ENCODE results near the gene COL5A1. TPM values are rescaled to one million over a fixed set of nuclear protein-coding genes. Genes with fewer than 3 reads are reported as not detected.
"Not testable (repeated sequence)": the region's sequence is repeated elsewhere in the genome, so short reads cannot be mapped to it uniquely, and the experiment has no call there.

The COL5A1 gene
- total RNA-seq, 1 donor from 2014 or later: 0.14 TPM

DNA sequence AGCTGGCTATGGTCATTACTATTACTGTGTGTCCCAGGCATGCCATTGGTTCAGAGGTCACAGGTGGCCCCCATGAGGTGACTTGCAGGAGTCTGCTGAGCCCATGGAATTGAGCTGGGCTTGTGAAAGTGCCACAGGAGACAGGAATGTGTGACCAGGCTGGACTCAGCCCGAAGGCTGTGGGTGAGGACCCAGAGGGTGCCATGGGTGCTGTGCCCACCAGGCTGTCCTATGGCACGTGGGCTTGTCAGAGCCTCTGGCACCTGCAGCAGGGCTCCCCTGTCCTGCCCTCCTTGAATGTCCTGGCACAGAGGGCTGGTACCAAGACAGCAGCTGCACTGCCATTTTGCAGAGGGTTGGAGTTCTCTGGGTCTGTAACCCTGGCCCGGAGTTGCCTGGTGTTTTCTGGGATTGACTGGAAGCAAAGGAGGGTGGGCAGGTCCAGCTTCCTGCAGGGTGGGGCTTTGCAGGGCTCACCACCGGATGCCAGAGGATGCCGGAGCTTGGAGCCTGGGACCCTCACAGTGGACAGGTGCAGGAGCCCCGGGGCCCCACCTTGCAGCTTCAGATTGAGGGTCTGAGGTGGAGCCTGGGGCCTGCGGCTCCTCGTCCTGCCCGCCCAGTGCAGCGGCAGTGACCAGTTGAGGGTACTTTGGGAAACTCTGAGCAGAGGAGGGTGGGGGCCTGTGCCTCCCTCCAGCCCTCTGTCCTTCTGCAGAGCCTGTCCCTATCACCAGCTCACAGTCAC is 14.2 kb downstream of the COL5A1 start:
- intact Hi-C loops (cut with micrococcal nuclease): no loop called here

DNA sequence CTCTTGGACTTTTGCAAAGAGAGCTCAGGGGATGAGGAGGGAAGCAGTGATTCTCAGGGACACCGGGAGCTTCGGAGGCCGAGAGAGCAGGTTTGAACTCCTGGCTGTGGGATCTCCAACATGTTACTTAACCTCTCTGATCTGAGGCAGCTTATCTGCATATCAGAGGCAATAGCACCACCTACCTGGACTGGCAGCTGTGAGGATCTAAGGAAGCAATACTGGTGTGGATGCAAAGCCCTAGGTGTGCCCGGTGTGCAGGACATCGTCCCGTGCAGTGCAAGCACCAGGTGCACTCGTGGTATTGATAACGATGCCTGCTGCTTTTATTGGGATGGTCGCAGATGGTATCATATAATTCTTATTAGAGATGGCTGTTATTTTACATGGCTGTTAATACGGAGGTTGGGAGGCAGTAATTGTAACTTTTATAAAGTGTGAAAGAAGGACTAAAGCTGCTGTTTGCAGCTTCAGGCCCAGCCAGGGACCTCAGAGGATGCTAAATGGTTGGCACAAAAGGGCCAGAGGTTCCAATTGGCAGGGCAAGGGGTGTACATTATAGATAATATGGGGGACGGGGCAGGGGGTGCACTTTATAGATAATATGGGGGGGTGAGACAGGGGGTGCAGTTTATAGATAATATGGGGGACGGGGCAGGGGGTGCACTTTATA is 14.9 kb downstream of the COL5A1 start:
- intact Hi-C loops (cut with micrococcal nuclease): no loop called here

DNA sequence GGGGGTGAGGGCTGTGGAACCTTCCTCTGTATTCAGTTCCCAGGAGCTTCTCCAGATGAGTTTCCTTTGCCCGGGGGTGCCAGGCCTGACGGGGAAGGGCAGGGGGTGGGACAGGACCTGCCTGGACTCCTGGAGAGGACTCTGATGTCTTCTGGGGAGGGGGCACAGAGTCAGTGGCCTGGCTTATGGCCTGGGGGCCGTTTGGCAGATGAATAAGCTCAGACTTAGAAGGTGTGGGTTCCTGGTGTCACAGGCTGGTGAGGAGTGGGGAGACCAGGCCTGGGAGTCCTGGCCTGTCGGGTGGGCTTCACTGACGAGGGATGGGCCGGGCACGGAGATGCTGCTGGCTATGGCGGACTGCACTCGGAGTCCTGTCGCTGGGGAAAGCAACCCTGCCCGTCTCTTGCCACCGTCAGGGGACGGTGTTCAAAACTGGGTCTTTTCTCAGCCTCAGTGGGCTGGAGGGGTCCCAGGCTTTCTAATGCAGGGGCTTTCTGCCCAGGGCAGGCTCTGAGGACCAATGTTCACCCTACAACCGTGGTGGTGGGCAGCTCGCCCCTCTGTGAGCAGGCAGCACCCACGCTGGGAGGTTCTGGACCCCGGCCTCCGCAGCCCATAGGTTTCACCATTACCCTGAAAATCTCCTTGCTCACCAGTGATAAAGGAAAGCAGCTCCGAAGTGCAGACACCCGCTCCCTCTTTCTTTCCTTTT is 16.2 kb downstream of the COL5A1 start:
- intact Hi-C loops (cut with micrococcal nuclease): no loop called here

DNA sequence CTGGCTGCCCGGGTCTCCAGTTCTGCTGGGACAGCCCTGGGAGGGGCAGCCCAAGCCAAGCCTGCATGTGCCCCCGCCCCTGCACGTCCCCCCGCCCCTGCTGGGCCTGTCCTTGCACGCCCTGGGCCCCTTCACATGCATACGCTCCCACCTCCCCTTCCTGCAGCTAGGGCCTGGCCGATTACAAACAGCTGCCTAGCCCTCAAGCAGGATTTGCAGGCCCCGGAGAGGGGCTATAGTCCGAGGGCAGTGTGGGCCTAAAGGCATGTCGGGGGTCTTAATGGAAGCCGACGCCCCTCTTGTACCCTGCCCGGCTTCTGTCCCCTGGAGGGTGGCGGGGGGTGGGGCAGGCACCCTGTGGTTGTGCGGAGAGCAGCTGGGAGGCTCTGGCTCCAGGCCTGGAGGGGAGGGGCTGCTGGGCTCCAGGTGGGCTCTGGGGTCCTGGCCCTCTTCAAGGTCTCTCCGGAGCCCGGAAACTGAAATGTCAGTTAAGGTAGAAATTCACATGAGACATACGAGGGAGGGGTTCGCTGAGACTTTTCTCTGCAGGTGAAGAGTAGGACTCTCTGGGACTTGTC is 16.9 kb downstream of the COL5A1 start:
- intact Hi-C loops (cut with micrococcal nuclease): no loop called here

DNA sequence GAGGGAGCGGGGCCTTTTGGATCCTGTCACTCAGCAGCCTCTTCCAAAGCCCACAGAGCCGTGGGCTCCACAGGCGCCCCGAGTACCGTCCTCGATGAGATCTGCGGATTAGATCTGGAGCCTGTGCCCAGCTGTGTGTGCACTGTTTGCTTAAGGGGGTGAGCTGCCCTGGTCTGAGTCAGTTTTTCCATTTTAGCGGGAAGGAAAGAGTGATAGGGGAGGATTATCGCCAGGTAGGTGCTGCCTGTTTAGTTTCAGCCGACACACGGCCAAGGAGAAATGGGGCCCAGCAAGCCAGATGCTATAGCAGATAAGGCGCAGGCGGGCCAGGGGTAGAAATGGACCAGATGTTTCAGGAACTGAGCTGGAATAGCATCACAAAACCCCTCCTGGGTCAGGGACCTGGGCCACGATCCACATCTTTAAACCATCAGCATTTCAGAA is 18.1 kb downstream of the COL5A1 start:
- intact Hi-C loops (cut with micrococcal nuclease): no loop called here

DNA sequence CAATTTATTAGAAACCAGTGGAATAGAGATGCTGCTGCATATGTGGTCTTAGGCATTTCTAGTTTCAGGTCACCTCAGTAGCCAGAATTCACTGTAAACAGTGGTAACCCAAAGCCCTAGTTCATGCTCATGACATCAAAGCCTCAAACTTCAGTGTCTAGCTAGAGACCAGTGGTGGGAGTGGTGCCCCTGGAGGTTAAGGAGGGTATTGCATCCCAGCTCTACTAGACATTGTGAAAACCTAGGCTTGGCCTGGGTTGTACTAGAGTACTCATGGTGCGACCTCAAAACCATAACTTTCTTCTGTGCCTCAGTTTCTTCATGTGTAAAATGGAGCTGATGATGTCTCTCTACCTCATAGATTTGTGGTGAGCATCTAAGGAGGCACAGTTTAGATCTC is 18.8 kb downstream of the COL5A1 start:
- intact Hi-C loops (cut with micrococcal nuclease): no loop called here

DNA sequence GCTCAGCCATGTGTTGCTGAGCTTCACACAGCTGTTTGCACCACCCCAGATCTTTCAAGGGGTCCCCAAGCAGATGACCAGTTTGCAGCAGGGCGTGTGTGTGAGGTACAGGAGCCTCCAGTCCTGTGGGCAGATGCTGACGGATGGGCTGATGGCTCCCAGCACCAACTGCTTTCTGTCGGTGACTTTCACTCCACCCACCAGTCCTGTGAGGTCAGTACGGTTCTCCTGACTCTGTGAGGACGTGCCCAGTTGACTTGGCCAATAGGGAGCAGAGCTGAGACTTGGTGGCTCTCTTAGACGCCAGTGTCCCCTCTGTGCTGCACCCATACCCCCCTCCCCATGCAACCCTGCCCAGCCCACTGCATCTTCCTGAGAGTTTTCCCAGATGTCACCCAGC is 19.7 kb downstream of the COL5A1 start:
- intact Hi-C loops (cut with micrococcal nuclease): no loop called here

DNA sequence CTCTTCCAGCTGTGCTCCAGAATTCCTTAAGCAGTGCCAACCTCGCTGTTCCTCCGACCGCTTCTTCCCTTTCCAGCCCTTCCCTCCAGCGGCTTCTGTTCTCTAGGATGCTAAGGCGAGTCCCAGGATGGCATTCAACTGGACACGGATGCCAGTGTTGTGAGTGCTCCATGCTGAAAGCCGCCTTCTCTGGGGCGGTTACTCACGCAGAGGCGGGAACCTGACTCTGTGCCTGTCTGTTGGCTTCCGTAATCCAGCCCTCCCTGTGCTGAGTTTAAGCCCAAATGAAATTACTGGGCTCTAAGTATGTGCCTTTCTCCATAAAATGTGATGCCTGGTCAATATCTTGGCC is 20.2 kb downstream of the COL5A1 start:
- intact Hi-C loops (cut with micrococcal nuclease): no loop called here

DNA sequence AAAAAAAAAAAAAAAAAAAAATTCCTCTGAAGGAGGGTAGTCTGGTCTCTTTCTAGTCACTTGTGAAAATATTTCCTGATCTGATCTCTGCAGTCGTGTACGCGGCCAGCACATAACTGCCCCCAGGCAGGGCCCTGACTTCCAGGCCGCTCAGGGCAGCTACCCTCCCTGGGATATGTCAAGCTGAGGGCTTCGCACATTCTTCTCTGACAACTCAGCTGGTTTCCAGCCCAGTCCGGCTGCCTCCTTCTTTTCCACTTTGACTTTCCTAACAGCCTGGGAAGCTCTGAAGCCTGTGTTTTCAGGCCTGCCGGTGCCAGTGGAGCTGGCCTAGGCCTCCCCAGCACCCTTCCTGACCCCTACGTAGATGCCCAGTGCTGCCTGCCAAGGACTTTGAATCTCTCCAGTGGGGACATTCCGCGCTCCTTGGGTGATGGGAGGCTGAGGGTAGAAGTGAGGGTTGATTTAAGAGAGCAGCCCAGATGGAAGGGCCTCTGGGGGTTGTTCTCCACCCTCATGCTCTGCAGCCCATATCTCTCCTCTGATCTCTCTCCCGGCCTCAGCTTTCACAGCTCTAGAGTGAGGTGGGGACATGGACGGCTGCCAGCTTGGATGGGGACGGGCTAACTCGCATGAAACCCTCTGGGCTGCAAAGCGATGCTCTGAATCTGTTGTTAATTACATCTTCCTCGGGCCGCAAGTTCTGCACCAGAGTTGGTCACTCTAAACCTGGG is 20.7 kb downstream of the COL5A1 start:
- intact Hi-C loops (cut with micrococcal nuclease): no loop called here

DNA sequence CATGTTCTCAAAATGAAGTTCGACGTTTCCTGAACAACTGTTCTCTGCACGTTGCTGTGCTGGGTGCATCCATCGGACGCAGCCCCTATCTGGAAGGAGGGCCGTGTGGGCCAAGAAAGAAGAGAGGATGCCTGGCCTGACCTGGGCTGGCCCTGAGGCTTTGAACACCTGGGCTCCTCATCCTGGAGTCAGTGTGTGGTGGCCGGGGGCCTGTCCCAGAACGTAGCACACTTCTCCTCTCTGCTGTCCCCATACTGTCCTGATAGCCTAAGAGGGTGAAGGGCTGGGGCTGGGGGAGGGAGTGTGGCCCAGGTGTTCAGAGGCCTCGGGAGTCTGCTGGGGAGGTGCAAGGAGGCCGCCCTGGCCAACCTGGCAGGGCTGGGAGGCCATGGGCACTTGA is 21.5 kb downstream of the COL5A1 start:
- intact Hi-C loops (cut with micrococcal nuclease): no loop called here

DNA sequence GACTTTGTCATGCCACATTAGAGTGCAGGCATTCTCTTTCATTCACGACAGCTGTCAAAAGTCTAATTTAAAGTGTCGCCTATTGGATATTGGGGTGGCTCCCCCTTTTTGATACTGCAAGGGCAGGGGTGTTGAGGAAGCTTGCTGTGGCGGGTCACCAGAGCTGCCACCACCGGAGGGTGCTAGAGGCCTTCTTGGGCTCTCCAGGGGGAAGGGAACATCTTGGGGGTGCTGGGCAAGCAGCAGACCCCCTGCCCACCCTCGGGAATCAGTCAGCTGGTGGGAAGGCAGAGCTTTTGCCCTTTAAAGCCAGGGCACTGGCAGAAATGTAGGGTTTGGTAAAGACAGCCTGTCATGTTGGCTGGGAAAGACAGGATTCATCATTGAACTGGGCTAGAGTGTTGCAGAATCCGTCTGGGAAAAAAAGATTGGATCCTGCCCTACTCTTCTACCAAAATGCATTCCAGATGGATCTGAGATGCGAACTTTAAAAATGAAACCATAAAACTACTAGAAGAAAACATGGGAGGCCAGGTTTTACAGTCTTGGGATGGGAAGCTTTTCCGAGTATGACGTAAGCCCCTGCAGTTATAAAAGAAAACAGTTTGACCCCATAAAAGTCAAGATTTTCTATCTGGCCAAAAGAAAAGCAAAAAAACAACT is 22.3 kb downstream of the COL5A1 start:
- intact Hi-C loops (cut with micrococcal nuclease): no loop called here

DNA sequence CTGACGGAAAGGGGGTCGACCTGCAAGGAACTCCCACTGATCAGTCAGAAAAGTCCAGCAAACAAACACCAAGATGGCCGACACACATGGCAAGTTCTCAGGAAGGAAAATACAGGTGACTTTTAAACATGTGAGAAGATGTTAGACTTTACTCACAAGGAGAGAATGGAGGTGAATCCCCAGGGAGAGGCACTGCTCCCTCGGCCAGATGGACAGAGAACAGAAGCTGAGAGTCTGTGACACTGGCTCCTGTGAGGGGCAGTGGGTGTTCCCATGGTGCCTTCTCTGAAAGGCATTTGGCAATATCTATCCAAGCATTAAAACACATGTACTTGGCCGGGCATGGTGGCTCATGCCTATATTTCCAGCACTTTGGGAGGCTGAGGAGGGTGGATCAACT is 22.8 kb downstream of the COL5A1 start:
- intact Hi-C loops (cut with micrococcal nuclease): no loop called here

DNA sequence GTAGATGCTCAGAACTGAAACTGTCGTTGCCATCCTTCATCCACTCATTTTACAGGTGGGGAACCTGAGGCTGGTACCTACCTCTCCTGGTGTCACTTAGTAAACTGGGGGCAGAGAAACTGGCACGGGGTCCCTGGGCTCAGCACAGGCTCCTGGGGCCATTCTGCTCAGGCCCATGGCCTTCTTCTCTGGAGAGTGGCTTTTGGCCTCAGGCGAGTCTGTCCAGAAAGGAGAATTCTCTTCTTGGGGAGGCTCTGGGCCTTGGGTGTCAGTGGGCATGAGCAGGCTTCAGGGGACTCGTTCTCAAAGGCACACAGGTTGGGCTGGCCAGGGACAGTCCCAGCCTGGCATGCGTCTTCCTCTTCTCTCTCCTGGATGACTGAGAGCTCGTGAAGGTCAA is 24.6 kb downstream of the COL5A1 start:
- intact Hi-C loops (cut with micrococcal nuclease): no loop called here

DNA sequence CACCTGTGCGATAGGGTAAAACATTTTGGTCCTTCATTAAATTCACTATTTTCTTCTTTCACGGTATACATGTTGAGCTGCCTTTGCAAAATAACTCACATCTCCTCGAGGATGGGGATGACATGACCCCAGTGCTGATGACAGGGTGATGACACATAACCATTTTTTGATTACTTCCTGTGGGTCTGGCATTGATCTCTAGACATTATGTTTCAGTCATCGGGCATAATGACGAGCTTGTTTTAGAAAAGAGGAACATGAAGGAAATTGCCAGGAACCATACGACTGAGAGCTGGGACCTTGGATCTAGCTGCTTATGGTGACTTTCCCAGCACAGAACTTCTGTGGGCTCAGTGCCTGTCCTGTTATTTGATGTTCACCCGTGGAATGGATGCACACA is 25.2 kb downstream of the COL5A1 start:
- intact Hi-C loops (cut with micrococcal nuclease): no loop called here

DNA sequence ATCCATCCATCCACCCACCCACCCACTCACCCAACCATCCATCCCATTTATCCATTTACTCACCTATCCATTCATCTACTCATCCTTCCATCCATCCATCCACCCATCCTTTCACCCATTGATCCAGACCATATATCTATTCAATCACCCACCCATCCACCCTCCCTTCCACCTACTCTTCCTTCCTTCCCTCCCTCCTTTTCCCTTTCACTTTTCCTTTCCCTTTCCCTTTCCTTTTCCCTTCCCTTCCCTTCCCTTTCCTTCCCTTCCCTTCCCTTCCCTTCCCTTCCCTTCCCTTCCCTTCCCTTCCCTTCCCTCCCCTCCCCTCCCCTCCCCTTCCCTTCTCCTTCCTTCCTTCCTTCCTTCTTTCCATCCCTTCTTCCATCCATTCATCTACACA is 27.4 kb downstream of the COL5A1 start:
- intact Hi-C loops (cut with micrococcal nuclease): not testable (repeated sequence)

DNA sequence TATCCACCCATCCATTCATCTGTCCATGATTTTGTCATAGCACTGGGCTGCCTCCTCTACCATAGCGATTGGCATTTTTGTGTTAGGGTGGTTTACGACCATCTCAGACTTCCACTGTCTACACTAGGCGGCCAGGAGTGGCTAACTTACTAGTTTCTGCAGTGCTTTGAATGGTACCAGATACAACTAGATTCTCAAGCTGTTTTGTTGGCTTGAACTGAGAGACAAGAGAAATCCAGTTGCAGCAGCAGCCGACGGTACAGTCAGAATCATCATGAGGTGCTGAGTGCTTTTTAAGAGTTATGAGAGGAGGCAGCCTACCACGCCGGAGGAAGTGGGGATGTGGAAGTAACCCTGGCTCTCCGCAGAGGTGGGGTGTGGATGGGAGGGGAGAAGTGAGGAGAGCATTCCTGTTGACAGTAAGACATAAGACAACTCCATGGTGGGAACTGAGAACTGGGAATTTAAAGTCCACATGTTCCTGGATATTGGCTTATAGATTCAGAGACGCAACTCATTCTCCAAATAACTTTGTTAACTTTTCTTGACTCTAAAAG is 27.9 kb downstream of the COL5A1 start:
- intact Hi-C loops (cut with micrococcal nuclease): no loop called here

DNA sequence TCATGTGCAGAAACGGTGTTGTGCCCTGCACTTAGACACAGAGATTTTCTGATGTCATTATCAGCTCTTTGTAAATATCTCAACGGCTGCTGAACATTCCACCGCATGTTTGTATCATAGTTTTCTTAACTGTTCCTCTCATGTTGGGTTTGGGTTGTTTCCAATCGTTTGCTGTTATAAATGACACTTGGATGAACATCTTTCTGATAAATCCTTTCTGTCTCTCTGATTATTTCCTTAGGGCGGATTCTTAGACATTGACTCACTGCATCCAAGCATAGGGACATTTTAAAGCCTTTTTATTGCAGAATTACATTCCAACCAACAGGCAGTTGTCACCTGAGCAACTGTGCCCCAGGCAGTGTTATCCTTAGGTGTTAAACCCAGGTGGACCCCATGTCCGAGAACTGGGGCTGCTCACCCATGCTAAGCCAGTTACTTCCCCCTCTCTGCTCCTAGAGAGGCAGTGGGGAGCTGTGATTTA is 28.5 kb downstream of the COL5A1 start:
- intact Hi-C loops (cut with micrococcal nuclease): no loop called here

DNA sequence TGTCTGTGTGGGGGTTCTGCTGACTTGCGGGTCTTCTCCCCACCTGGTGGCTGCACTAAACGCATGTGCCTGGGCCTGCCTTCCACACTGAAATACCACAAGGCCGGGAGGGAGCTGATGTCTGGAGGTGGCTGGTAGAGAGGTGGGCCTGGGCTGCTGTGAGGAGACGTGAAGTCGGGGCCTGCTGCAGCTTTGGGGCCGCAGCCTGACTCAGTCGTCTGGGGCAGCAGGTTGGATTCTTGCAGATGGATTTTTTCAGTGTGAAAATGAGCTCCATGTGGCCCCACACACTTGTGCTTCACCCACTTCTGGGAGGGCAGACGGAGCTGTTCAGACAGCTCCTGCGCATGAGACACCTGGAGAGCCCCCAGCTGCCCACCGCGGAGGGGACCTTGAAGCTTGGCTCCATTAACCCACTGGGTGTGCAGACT is 29.3 kb downstream of the COL5A1 start:
- intact Hi-C loops (cut with micrococcal nuclease): no loop called here

DNA sequence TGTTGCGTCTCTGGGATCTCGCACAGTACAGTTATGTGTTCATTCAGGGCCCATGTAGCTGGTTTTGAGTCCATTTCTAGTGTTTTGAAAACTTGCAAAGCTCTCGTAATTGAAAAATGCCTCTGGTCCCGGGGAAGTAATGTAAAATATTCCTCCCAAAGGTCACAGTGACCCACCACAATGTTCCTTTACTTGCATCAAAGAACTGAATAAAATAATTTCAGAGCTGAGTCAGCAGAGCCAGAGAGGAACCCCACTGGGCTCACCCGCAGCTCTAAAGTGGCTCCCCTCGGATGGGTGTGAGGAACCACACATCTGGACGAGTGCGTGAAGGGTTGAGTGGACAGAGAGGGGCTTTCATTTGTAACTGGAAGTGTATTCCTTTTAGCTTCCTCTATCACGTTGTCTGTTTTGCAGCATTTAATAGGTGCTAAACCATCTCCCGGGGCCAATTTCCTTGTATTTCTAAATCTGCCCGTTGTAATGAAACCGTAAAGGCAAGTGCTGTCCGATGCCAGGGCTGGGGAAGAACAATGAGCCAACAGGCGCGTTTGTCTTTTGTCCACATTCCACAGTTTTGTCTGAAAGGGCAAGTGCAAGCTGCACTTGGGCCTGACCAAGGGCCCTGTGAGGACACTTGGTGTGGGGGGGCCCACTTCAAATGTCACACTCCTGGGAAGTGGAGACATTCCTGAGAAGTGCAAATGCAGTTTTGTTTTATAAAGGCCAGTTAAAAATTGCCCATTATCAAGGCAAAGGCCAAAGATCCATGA is 29.9 kb downstream of the COL5A1 start:
- intact Hi-C loops (cut with micrococcal nuclease): no loop called here

DNA sequence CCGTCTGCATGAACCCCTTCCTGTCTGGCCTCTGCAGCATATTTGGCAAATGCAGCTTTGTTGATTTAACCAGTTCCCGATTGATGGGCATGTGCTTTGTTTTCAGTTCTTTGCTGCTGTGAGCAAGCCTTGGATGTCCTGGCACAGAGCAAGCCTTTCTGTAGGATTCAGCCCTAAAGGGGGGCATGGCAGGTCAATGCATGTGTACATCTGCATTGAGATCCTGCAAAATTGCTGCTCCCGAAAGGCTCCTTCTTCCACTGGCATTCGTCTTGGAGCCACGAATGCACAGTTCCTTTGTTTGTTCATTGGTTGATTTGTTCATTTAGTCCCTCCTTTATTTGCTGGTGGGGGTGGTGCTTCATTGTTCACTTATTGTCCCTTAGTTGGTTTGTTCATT is 34.8 kb downstream of the COL5A1 start:
- intact Hi-C loops (cut with micrococcal nuclease): no loop called here

Measured in T-helper 2 cell treated with Interferon-gamma antibody and Interleukin-4, amounts not matched to agents 100 ng/mL and 5 ng/mL, for 36 hours (primary cell).